Loucy (cell line): ENCODE results near the gene MFSD8.
"Not testable (repeated sequence)": the region's sequence is repeated elsewhere in the genome, so short reads cannot be mapped to it uniquely, and the experiment has no call there.

ENCODE experiments used
- H2AFZ ChIP-seq: fragments of 200-600 bp; sonication (generic); 2 replicates; pipeline ENCODE4 v1.6.0; 2016; ENCODE audit warnings: antibody characterized with exemption, mild to moderate bottlenecking, low read length, moderate library complexity
- H3F3A ChIP-seq: fragments of 200-600 bp; 2 replicates; pipeline ENCODE4 v1.6.0; 2016; ENCODE audit warnings: antibody characterized with exemption, low read depth, mild to moderate bottlenecking
- H3K27me3 ChIP-seq: fragments of 200-600 bp; sonication (generic); 2 replicates; pipeline ENCODE4 v1.6.1; 2014; ENCODE audit warnings: low read length, mild to moderate bottlenecking; ENCODE audit not compliant: insufficient read depth, poor library complexity, severe bottlenecking
- H3K36me3 ChIP-seq: fragments of 200-600 bp; sonication (generic); 2 replicates; pipeline ENCODE4 v1.6.1; 2016; ENCODE audit warnings: low read length; ENCODE audit not compliant: insufficient read depth
- H3K4me1 ChIP-seq: fragments of 200-600 bp; sonication (generic); 2 replicates; pipeline ENCODE4 v1.5.1; 2014; ENCODE audit warnings: low read length, mild to moderate bottlenecking; ENCODE audit not compliant: insufficient read depth, poor library complexity, severe bottlenecking
- H3K4me2 ChIP-seq: fragments of 200-600 bp; sonication (generic); 2 replicates; pipeline ENCODE4 v1.6.0; 2014; ENCODE audit warnings: antibody characterized with exemption, low read length, low read depth, mild to moderate bottlenecking; ENCODE audit not compliant: poor library complexity, severe bottlenecking
- H3K4me3 ChIP-seq: fragments of 200-600 bp; sonication (generic); 2 replicates; pipeline ENCODE4 v1.5.1; 2014; ENCODE audit warnings: low read length, mild to moderate bottlenecking, mixed read lengths; ENCODE audit not compliant: poor library complexity, severe bottlenecking
- H3K79me2 ChIP-seq: fragments of 200-600 bp; sonication (generic); 2 replicates; pipeline ENCODE4 v1.6.1; 2014; ENCODE audit warnings: low read length; ENCODE audit not compliant: insufficient read depth
- H3K9ac ChIP-seq: fragments of 200-600 bp; sonication (generic); 2 replicates; pipeline ENCODE4 v1.6.0; 2014; ENCODE audit warnings: mild to moderate bottlenecking, low read depth, low read length, moderate library complexity; ENCODE audit not compliant: poor library complexity, severe bottlenecking
- H3K9me2 ChIP-seq: fragments of 200-600 bp; sonication (generic); replicated peaks from 2 replicates; pipeline ENCODE4 v1.6.1; 2016; ENCODE audit warnings: low read depth, low read length, mixed read lengths
- H3K9me3 ChIP-seq: fragments of 200-600 bp; sonication (generic); 2 replicates; pipeline ENCODE4 v1.6.1; 2014; ENCODE audit warnings: mild to moderate bottlenecking, antibody characterized with exemption, low read length, low read depth; ENCODE audit not compliant: insufficient read depth
- H4K20me1 ChIP-seq: fragments of 200-600 bp; sonication (generic); 2 replicates; pipeline ENCODE4 v1.6.0; 2014; ENCODE audit warnings: antibody characterized with exemption, low read length, mild to moderate bottlenecking; ENCODE audit not compliant: insufficient read depth, poor library complexity, severe bottlenecking
- CTCF ChIP-seq: fragments of 200-600 bp; sonication (generic); conservative IDR thresholded peaks from 2 replicates; pipeline ENCODE4 v1.5.1; 2014; ENCODE audit warnings: mild to moderate bottlenecking, antibody characterized with exemption, low read length
- EZH2phosphoT487 ChIP-seq: fragments of 200-600 bp; IDR thresholded peaks from 2 replicates; pipeline ENCODE4 v1.6.1; 2018; ENCODE audit warnings: antibody characterized with exemption, mild to moderate bottlenecking, moderate library complexity, borderline replicate concordance

Gene MFSD8

GRCh38 chr4:127978930-127979329 lies 14.0 kb upstream of the MFSD8 start:
- H4K20me1 ChIP-seq: no peaks in the 10 kb centered on the region
- TF ChIP-seq CTCF: no peak
- TF ChIP-seq EZH2phosphoT487: no peak
- no peaks in the 10 kb centered on the region for H3K9me3 ChIP-seq
- H3K9ac ChIP-seq: no peak overlapping the region
- H3K4me3 ChIP-seq: no peak overlapping the region
- H3K27me3 ChIP-seq: no peaks in the 10 kb centered on the region
- H3K9me2 ChIP-seq: no peaks in the 10 kb centered on the region
- peaks cover 5% of the 10 kb centered on the region; the same call in 1 of the 2 replicates for H3K79me2 ChIP-seq
- no peaks in the 10 kb centered on the region for H3F3A ChIP-seq
- no peaks in the 10 kb centered on the region for H3K4me1 ChIP-seq
- no peak overlapping the region for H3K4me2 ChIP-seq
- H3K36me3 ChIP-seq: 0 out of 2 replicates have a peak, but pooled peaks cover under 1% of the 10 kb centered on the region
- H2AFZ ChIP-seq: no peak overlapping the region

- Histone ChIP-seq H4K20me1 (peaks cover 8% of the 10 kb centered on the region), H2AFZ (no peak overlapping the region), H3K9ac (no peak overlapping the region), H3K79me2 (peaks cover 32% of the 10 kb centered on the region), H3K9me3 (no peaks in the 10 kb centered on the region), H3K9me2 (no peaks in the 10 kb centered on the region), H3K4me1 (peaks cover 4% of the 10 kb centered on the region), H3F3A (no peaks in the 10 kb centered on the region), H3K4me3 (no peak overlapping the region), H3K27me3 (no peaks in the 10 kb centered on the region), H3K4me2 (no peak overlapping the region), H3K36me3 (no peaks in the 10 kb centered on the region)
- TF ChIP-seq EZH2phosphoT487 (no peak), CTCF (no peak)
Observed at GRCh38 chr4:127975121-127975770, 10.3 kb upstream of the MFSD8 start.

- peaks cover 25% of the 10 kb centered on the region for H3K4me1 ChIP-seq
- H3K4me3 ChIP-seq, H3K9me3 ChIP-seq, H3K27me3 ChIP-seq, H3K36me3 ChIP-seq, H3K4me2 ChIP-seq, H3K9ac ChIP-seq, H2AFZ ChIP-seq, H3K9me2 ChIP-seq, H3F3A ChIP-seq: not testable (repeated sequence)
- H3K79me2 ChIP-seq: peaks cover 75% of the 10 kb centered on the region
- H4K20me1 ChIP-seq: peaks cover 33% of the 10 kb centered on the region
Observed at GRCh38 chr4:127970925-127971324, 6.0 kb upstream of the MFSD8 start.

- Histone ChIP-seq H3K9me3 (no peaks in the 10 kb centered on the region), H2AFZ (no peak overlapping the region), H3K4me2 (peak overlapping the region; percentile 48), H4K20me1 (peaks cover 34% of the 10 kb centered on the region), H3K36me3 (no peaks in the 10 kb centered on the region), H3K9me2 (no peaks in the 10 kb centered on the region), H3K27me3 (no peaks in the 10 kb centered on the region), H3F3A (no peaks in the 10 kb centered on the region), H3K79me2 (peaks cover 82% of the 10 kb centered on the region), H3K4me1 (peaks cover 26% of the 10 kb centered on the region), H3K9ac (no peak overlapping the region), H3K4me3 (peak overlapping the region; percentile 0)
- no peak for TF ChIP-seq CTCF
- no peak for TF ChIP-seq EZH2phosphoT487
Observed at GRCh38 chr4:127968586-127968985, 3.6 kb upstream of the MFSD8 start.
